MM.1S (cell line): ENCODE data around the gene CDK9.

ENCODE experiments used
- DNase-seq: peaks from one replicate; pipeline ENCODE4 v3.0.0-alpha.2; 2015
- H2AFZ ChIP-seq: fragments of 300-600 bp; sonication (generic); 2 replicates; pipeline ENCODE4 v1.6.0; 2016; ENCODE audit warnings: antibody characterized with exemption, low read length
- H3F3A ChIP-seq: fragments of 300-600 bp; sonication (generic); 2 replicates; pipeline ENCODE4 v1.6.1; 2016; ENCODE audit warnings: mild to moderate bottlenecking, antibody characterized with exemption, low read length, moderate library complexity, mixed read lengths; ENCODE audit not compliant: insufficient read depth
- H3K27ac ChIP-seq: fragments of 300-600 bp; sonication (generic); 2 replicates; pipeline ENCODE4 v1.5.1; 2016; ENCODE audit warnings: mild to moderate bottlenecking, low read length
- H3K27me3 ChIP-seq: fragments of 300-600 bp; sonication (generic); replicated peaks from 2 replicates; pipeline ENCODE4 v1.6.0; 2016; ENCODE audit warnings: low read length; ENCODE audit not compliant: insufficient read depth
- H3K36me3 ChIP-seq: fragments of 300-600 bp; sonication (generic); replicated peaks from 2 replicates; pipeline ENCODE4 v1.6.1; 2016; ENCODE audit warnings: mild to moderate bottlenecking, low read length, mixed read lengths; ENCODE audit not compliant: insufficient read depth
- H3K4me1 ChIP-seq: fragments of 300-600 bp; sonication (generic); 2 replicates; pipeline ENCODE4 v1.6.1; 2016; ENCODE audit warnings: low read length, mixed read lengths
- H3K4me2 ChIP-seq: fragments of 300-600 bp; sonication (generic); 2 replicates; pipeline ENCODE4 v1.6.0; 2016; ENCODE audit warnings: low read depth, low read length
- H3K4me3 ChIP-seq: fragments of 300-600 bp; sonication (generic); 2 replicates; pipeline ENCODE4 v1.5.1; 2016; ENCODE audit warnings: low read length, mixed read lengths
- H3K79me2 ChIP-seq: fragments of 300-600 bp; sonication (generic); 2 replicates; pipeline ENCODE4 v1.6.1; 2016; ENCODE audit warnings: mixed run types, low read length, mixed read lengths
- H3K9ac ChIP-seq: fragments of 300-600 bp; sonication (generic); 2 replicates; pipeline ENCODE4 v1.6.1; 2016; ENCODE audit warnings: low read length, mixed read lengths
- H3K9me2 ChIP-seq: fragments of 300-600 bp; sonication (generic); replicated peaks from 2 replicates; pipeline ENCODE4 v1.6.1; 2016; ENCODE audit warnings: mild to moderate bottlenecking, low read length, mixed read lengths; ENCODE audit not compliant: insufficient read depth
- H3K9me3 ChIP-seq: fragments of 300-600 bp; sonication (generic); replicated peaks from 2 replicates; pipeline ENCODE4 v1.6.1; 2016; ENCODE audit warnings: mild to moderate bottlenecking, low read length, mixed read lengths; ENCODE audit not compliant: insufficient read depth
- H4K20me1 ChIP-seq: fragments of 300-600 bp; sonication (generic); 2 replicates; pipeline ENCODE4 v1.6.1; 2016; ENCODE audit warnings: mild to moderate bottlenecking, low read length, moderate library complexity, mixed read lengths; ENCODE audit not compliant: insufficient read depth
- CTCF ChIP-seq: fragments of 300-600 bp; sonication (generic); IDR thresholded peaks from 2 replicates; pipeline ENCODE4 v1.5.1; 2016; ENCODE audit warnings: antibody characterized with exemption, low read length, mixed read lengths
- EZH2 ChIP-seq: fragments of 300-600 bp; sonication (generic); optimal IDR thresholded peaks from 2 replicates; pipeline ENCODE3; 2017; ENCODE audit warnings: low read depth, mild to moderate bottlenecking, antibody characterized with exemption, low read length, mixed read lengths
- EZH2phosphoT487 ChIP-seq: fragments of 300-600 bp; sonication (generic); IDR thresholded peaks from 2 replicates; pipeline ENCODE4 v1.6.1; 2018; ENCODE audit warnings: antibody characterized with exemption, low read length

The CDK9 gene

DNA sequence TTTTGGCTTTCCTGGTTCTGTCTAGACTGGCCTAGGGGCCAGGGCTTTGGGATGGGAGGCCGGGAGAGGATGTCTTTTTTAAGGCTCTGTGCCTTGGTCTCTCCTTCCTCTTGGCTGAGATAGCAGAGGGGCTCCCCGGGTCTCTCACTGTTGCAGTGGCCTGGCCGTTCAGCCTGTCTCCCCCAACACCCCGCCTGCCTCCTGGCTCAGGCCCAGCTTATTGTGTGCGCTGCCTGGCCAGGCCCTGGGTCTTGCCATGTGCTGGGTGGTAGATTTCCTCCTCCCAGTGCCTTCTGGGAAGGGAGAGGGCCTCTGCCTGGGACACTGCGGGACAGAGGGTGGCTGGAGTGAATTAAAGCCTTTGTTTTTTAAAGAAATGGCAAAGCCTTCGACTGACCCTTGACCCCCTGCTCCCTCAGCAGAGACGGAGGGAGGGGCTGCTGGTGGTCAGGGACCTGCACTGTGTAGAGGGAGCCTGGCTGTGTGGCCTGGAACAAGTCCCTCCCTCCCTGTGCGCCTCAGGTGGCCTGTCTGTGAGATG, 27.9 kb downstream of the CDK9 start:
- H3K36me3 ChIP-seq = no peaks in the 10 kb centered on the region; the same call in 1 of the 2 replicates
- H3K79me2 ChIP-seq = no peaks in the 10 kb centered on the region
- no peaks in the 10 kb centered on the region for H3F3A ChIP-seq
- no peak overlapping the region for H3K9ac ChIP-seq
- H3K4me2 ChIP-seq = no peak overlapping the region
- no peak for DNase-seq
- H3K4me1 ChIP-seq = no peaks in the 10 kb centered on the region
- no peaks in the 10 kb centered on the region for H3K9me2 ChIP-seq
- H3K27ac ChIP-seq = no peak overlapping the region
- no peaks in the 10 kb centered on the region for H3K9me3 ChIP-seq
- TF ChIP-seq CTCF (no peak), EZH2phosphoT487 (no peak), EZH2 (no peak)
- no peaks in the 10 kb centered on the region for H3K27me3 ChIP-seq
- H3K4me3 ChIP-seq = no peak overlapping the region
- H2AFZ ChIP-seq = no peak overlapping the region
- H4K20me1 ChIP-seq = no peaks in the 10 kb centered on the region

GRCh38 chr9:127814619-127815511, 29.0 kb downstream of the CDK9 start:
- no peaks in the 10 kb centered on the region; the same call in 1 of the 2 replicates for H3K36me3 ChIP-seq
- H4K20me1 ChIP-seq = no peaks in the 10 kb centered on the region
- H3K4me3 ChIP-seq = no peak overlapping the region
- H3K4me1 ChIP-seq = no peaks in the 10 kb centered on the region
- no peaks in the 10 kb centered on the region for H3K79me2 ChIP-seq
- H3K9ac ChIP-seq = no peak overlapping the region
- H3K9me2 ChIP-seq = no peaks in the 10 kb centered on the region
- no peak overlapping the region for H2AFZ ChIP-seq
- no peak overlapping the region for H3K4me2 ChIP-seq
- TF ChIP-seq EZH2 (no peak), CTCF (no peak), EZH2phosphoT487 (no peak)
- no peak overlapping the region for H3K27ac ChIP-seq
- H3F3A ChIP-seq = no peaks in the 10 kb centered on the region
- DNase-seq = no peak
- no peaks in the 10 kb centered on the region for H3K9me3 ChIP-seq
- H3K27me3 ChIP-seq = no peaks in the 10 kb centered on the region

GRCh38 chr9:127815512-127816361, 29.9 kb downstream of the CDK9 start:
- Histone ChIP-seq H3K9me3 (no peaks in the 10 kb centered on the region), H3F3A (no peaks in the 10 kb centered on the region), H3K4me2 (no peak overlapping the region), H2AFZ (no peak overlapping the region), H3K27me3 (no peaks in the 10 kb centered on the region), H3K9me2 (no peaks in the 10 kb centered on the region), H3K36me3 (no peaks in the 10 kb centered on the region; the same call in 1 of the 2 replicates), H3K9ac (no peak overlapping the region), H3K4me3 (no peak overlapping the region), H3K79me2 (no peaks in the 10 kb centered on the region), H3K4me1 (no peaks in the 10 kb centered on the region), H3K27ac (no peak overlapping the region), H4K20me1 (no peaks in the 10 kb centered on the region)
- no peak for DNase-seq
- TF ChIP-seq EZH2 (no peak), EZH2phosphoT487 (no peak), CTCF (no peak)
